ENCODE measurements around the gene ADISSP.

- TF ChIP-seq ZNF777 (tag by site-specific recombination; IDR thresholded peaks at IDR 0.05; ENCODE audit: borderline replicate concordance) (no peak), YY1 (tag by site-specific recombination; IDR thresholded peaks at IDR 0.05) (no peak), KLF16 (tag by site-specific recombination; IDR thresholded peaks at IDR 0.05) (no peak), CTCF (tag by site-specific recombination; IDR thresholded peaks at IDR 0.05) (no peak), ZNF76 (tag by site-specific recombination; IDR thresholded peaks at IDR 0.05; ENCODE audit: borderline replicate concordance, low read depth) (no peak), SP2 (tag by site-specific recombination; IDR thresholded peaks at IDR 0.05) (no peak), ZNF155 (tag by site-specific recombination; IDR thresholded peaks at IDR 0.05) (no peak), ZNF510 (tag by site-specific recombination; IDR thresholded peaks at IDR 0.05; ENCODE audit: insufficient replicate concordance) (no peak), ZBTB49 (tag by site-specific recombination; IDR thresholded peaks at IDR 0.05; ENCODE audit: low read depth) (no peak), ZBTB17 (tag by site-specific recombination; IDR thresholded peaks at IDR 0.05) (no peak), ZNF629 (tag by site-specific recombination; IDR thresholded peaks at IDR 0.05) (no peak)
- TF ChIP-seq, protein P1, sequence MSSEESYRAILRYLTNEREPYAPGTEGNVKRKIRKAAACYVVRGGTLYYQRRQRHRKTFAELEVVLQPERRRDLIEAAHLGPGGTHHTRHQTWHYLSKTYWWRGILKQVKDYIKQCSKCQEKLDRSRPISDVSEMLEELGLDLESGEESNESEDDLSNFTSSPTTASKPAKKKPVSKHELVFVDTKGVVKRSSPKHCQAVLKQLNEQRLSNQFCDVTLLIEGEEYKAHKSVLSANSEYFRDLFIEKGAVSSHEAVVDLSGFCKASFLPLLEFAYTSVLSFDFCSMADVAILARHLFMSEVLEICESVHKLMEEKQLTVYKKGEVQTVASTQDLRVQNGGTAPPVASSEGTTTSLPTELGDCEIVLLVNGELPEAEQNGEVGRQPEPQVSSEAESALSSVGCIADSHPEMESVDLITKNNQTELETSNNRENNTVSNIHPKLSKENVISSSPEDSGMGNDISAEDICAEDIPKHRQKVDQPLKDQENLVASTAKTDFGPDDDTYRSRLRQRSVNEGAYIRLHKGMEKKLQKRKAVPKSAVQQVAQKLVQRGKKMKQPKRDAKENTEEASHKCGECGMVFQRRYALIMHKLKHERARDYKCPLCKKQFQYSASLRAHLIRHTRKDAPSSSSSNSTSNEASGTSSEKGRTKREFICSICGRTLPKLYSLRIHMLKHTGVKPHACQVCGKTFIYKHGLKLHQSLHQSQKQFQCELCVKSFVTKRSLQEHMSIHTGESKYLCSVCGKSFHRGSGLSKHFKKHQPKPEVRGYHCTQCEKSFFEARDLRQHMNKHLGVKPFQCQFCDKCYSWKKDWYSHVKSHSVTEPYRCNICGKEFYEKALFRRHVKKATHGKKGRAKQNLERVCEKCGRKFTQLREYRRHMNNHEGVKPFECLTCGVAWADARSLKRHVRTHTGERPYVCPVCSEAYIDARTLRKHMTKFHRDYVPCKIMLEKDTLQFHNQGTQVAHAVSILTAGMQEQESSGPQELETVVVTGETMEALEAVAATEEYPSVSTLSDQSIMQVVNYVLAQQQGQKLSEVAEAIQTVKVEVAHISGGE (tag by site-specific recombination; conservative IDR thresholded peaks at IDR 0.05; ENCODE audit: low read depth), result no peak
Measured at GRCh38 chr20:3759884-3760283, 7.7 kb downstream of the ADISSP start.
